ENCODE measurements around the gene ADAMTS14. TPM values are rescaled to one million over a fixed set of nuclear protein-coding genes. Genes with fewer than 3 reads are reported as not detected.
A peak's percentile ranks its signal among the peaks of the same experiment; 100 is the strongest.

Gene ADAMTS14
- total RNA-seq, 1 donor from 2014 or later = 19.4 TPM

- Histone ChIP-seq H3K27ac (ENCODE audit: low read depth, low read length) (no peak overlapping the region), H3K9ac (ENCODE audit: low read length) (no peak overlapping the region), H4K20me1 (ENCODE audit: insufficient read depth, low read length) (peaks cover 39% of the 10 kb centered on the region), H3K27me3 (ENCODE audit: insufficient read depth, low read length) (no peaks in the 10 kb centered on the region), H3K79me2 (ENCODE audit: insufficient read depth, low read length) (no peaks in the 10 kb centered on the region), H3K4me1 (ENCODE audit: insufficient read depth, low read length) (peaks cover 12% of the 10 kb centered on the region), H3K9me3 (ENCODE audit: insufficient read depth, low read depth, low read length) (no peaks in the 10 kb centered on the region), H3K4me2 (ENCODE audit: low read length) (no peak overlapping the region), H3K4me3 (ENCODE audit: insufficient read depth, low read depth, low read length) (no peak overlapping the region), H2AFZ (ENCODE audit: low read depth, low read length) (no peak overlapping the region), H3K36me3 (ENCODE audit: insufficient read depth, low read length) (peaks cover 2% of the 10 kb centered on the region)
- no peak for TF ChIP-seq EZH2 (IDR thresholded peaks at IDR 0.05; ENCODE audit: insufficient read depth, low read length)
- TF ChIP-seq, protein P1, sequence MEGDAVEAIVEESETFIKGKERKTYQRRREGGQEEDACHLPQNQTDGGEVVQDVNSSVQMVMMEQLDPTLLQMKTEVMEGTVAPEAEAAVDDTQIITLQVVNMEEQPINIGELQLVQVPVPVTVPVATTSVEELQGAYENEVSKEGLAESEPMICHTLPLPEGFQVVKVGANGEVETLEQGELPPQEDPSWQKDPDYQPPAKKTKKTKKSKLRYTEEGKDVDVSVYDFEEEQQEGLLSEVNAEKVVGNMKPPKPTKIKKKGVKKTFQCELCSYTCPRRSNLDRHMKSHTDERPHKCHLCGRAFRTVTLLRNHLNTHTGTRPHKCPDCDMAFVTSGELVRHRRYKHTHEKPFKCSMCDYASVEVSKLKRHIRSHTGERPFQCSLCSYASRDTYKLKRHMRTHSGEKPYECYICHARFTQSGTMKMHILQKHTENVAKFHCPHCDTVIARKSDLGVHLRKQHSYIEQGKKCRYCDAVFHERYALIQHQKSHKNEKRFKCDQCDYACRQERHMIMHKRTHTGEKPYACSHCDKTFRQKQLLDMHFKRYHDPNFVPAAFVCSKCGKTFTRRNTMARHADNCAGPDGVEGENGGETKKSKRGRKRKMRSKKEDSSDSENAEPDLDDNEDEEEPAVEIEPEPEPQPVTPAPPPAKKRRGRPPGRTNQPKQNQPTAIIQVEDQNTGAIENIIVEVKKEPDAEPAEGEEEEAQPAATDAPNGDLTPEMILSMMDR (IDR thresholded peaks at IDR 0.05; ENCODE audit: insufficient read depth, low read depth, low read length) = no peak
- H3K36me3 Mint-ChIP-seq (ENCODE audit: low read depth, unreplicated experiment) = peaks cover 40% of the 10 kb centered on the region
- DNase-seq (ENCODE audit: low read depth) (no peak), FAIRE-seq (no peak)
- H3K4me1 Mint-ChIP-seq (ENCODE audit: low read depth, unreplicated experiment) = peaks cover 17% of the 10 kb centered on the region
- H3K27ac Mint-ChIP-seq (ENCODE audit: unreplicated experiment) = no peak overlapping the region
- no peaks in the 10 kb centered on the region for H3K9me3 Mint-ChIP-seq (ENCODE audit: unreplicated experiment)
- peaks cover 18% of the 10 kb centered on the region for H3K27me3 Mint-ChIP-seq (ENCODE audit: low read depth, unreplicated experiment)
- H3K4me3 Mint-ChIP-seq (ENCODE audit: unreplicated experiment) = no peak overlapping the region
Observed at GRCh38 chr10:70714951-70715350, 42.6 kb downstream of the ADAMTS14 start.

DNA sequence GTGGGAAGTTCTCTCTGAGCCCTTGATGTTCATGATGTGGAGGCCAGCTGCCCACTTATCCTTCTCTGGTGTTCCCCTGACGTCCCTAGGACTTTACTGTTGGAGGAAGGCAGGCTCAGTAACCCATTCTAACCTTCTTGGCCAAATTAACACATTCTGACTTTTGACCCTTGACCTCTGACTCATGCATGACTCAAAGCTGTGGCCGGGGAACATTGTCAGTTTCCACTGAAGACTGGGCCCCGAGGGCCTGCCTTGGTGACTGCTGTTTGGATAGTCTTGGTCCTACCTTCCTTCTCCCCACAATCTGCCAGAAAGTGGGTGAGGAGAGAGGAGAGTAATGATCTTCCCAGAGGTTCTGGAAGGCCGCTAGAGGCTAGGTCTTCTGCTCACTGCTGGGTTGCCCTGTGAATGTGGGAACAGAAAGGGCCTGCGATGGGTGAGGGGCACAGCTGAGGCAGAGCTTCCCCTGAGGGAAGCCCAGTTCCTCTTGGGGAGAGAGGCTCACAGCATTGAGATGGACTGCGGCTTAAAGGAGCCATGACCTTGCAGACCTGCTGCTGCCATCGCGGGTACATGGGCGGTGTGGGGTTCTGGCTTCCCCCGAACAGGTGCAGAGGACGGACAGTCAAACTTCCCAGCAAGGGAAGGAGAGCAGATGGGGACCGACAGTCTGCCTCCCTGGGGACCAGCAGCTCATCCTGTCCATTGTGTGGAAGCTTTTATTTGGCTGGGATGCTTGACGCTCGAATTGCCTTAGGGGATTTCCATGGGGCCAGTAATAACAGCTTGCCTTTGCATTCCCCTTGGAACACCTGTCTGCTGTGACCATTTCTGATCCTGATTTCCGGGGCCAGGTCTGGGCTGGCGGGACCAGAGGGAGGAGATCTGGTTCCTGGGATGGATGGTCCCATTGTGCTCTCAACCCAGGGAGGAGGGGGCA, 43.8 kb downstream of the ADAMTS14 start:
- DNase-seq (ENCODE audit: low read depth) (peak; percentile 21), FAIRE-seq (no peak)
- no peak overlapping the region for H3K27ac ChIP-seq (ENCODE audit: low read depth, low read length)

More for the DNA sequence above, 43.8 kb downstream of the ADAMTS14 start:
- Mint-ChIP-seq H3K27ac (ENCODE audit: unreplicated experiment) (no peak overlapping the region), H3K9me3 (ENCODE audit: unreplicated experiment) (no peaks in the 10 kb centered on the region), H3K4me1 (ENCODE audit: low read depth, unreplicated experiment) (peaks cover 17% of the 10 kb centered on the region), H3K4me3 (ENCODE audit: unreplicated experiment) (no peak overlapping the region), H3K36me3 (ENCODE audit: low read depth, unreplicated experiment) (peaks cover 31% of the 10 kb centered on the region), H3K27me3 (ENCODE audit: low read depth, unreplicated experiment) (peaks cover 12% of the 10 kb centered on the region)
- Histone ChIP-seq H3K9me3 (ENCODE audit: insufficient read depth, low read depth, low read length) (no peaks in the 10 kb centered on the region), H3K36me3 (ENCODE audit: insufficient read depth, low read length) (peaks cover 5% of the 10 kb centered on the region), H3K79me2 (ENCODE audit: insufficient read depth, low read length) (no peaks in the 10 kb centered on the region), H3K4me1 (ENCODE audit: insufficient read depth, low read length) (peaks cover 12% of the 10 kb centered on the region), H3K4me3 (ENCODE audit: insufficient read depth, low read depth, low read length) (no peak overlapping the region), H3K4me2 (ENCODE audit: low read length) (peak overlapping the region; percentile 24), H2AFZ (ENCODE audit: low read depth, low read length) (no peak overlapping the region), H3K27me3 (ENCODE audit: insufficient read depth, low read length) (no peaks in the 10 kb centered on the region), H4K20me1 (ENCODE audit: insufficient read depth, low read length) (peaks cover 36% of the 10 kb centered on the region), H3K9ac (ENCODE audit: low read length) (no peak overlapping the region)
- TF ChIP-seq, protein P1 (IDR thresholded peaks at IDR 0.05; ENCODE audit: insufficient read depth, low read depth, low read length) = no peak
- no peak for TF ChIP-seq EZH2 (IDR thresholded peaks at IDR 0.05; ENCODE audit: insufficient read depth, low read length)

Measured in astrocyte (in vitro differentiated cells and primary cell).